K562 (cell line): Measurements from ENCODE around the gene MACROD2. TPM values are rescaled to one million over a fixed set of nuclear protein-coding genes. Genes with fewer than 3 reads are reported as not detected.

Experiments
- ATAC-seq: fragments of 200-7000 bp; cut with Tn5 transposase; 3 replicates; pipeline ENCODE4 v1.9.1; 2020; ENCODE audit warnings: moderate library complexity
- BruUV-seq: library from RNA; stranded (reverse); fragments of 400-500 nt; replicated peaks from 2 replicates; lab custom pipeline; 2021; lab: Mats Ljungman, UMichigan
- CTCF ChIA-PET: fragments of 300-600 bp; formaldehyde crosslinking; extraction: SDS; loops from one replicate; lab custom pipeline; 2021; ENCODE audit warnings: low intra/inter-chr PET ratio; lab: Yijun Ruan, JAX
- POLR2A ChIA-PET: fragments of 300-600, 350-650 bp; sonication (Branson Sonifier 250); formaldehyde crosslinking; extraction: SDS; loops from one replicate; lab custom pipeline; 2021; ENCODE audit warnings: antibody characterized with exemption, inconsistent platforms; lab: Yijun Ruan, JAX
- DNase-seq, 4 experiments: peaks; one replicate each; pipeline versions ENCODE4 v3.0.0 to v3.0.0-alpha.2; 2011 to 2018; ENCODE audit warnings: low spot score in 3 of 4, mixed read lengths in 3 of 4; ENCODE audit errors: extremely low read depth in 1 of 4
- FAIRE-seq: peaks from 2 replicates; lab custom pipeline; 2011; peaks lifted over from hg19 to GRCh38; lab: Jason Lieb, UNC
- H2AFZ ChIP-seq: 2 replicates; pipeline ENCODE4 v1.6.0; 2011; ENCODE audit warnings: low read depth, low read length, control low read depth, inconsistent platforms
- H3K27ac ChIP-seq: fragments of 200-600 bp; 3 replicates; pipeline ENCODE4 v1.8.0; 2011; ENCODE audit warnings: low read depth, mild to moderate bottlenecking, control low read depth, inconsistent platforms, low read length, moderate library complexity, mixed read lengths; ENCODE audit errors: extremely low read depth
- H3K27me3 ChIP-seq, 2 experiments: fragments of 300-600 bp in 1 of 2; 2 replicates in 1 of 2; 3 replicates in 1 of 2; pipeline versions ENCODE4 v1.6.0 to v1.8.0; 2011; ENCODE audit warnings: inconsistent platforms in 2 of 2, low read length in 2 of 2, mild to moderate bottlenecking in 1 of 2, mixed read lengths in 1 of 2, moderate library complexity in 1 of 2; ENCODE audit not compliant: control insufficient read depth in 2 of 2, insufficient read depth in 2 of 2
- H3K36me3 ChIP-seq: fragments of 300-600 bp; 3 replicates; pipeline ENCODE4 v1.8.0; 2011; ENCODE audit warnings: mild to moderate bottlenecking, low read length, inconsistent platforms; ENCODE audit not compliant: control insufficient read depth, insufficient read depth
- H3K4me1 ChIP-seq, 2 experiments: fragments of 200-600 bp in 1 of 2; replicated peaks in 1 of 2; 2 replicates in 1 of 2; 3 replicates in 1 of 2; pipeline versions ENCODE4 v1.5.1 to v1.8.0; 2011; ENCODE audit warnings: inconsistent platforms in 2 of 2, low read length in 2 of 2, mild to moderate bottlenecking in 1 of 2, mixed read lengths in 1 of 2, moderate library complexity in 1 of 2; ENCODE audit not compliant: control insufficient read depth in 2 of 2, insufficient read depth in 2 of 2
- H3K4me2 ChIP-seq: 2 replicates; pipeline ENCODE4 v1.6.1; 2011; ENCODE audit warnings: low read length, control low read depth, inconsistent platforms, mixed read lengths; ENCODE audit not compliant: insufficient read depth
- H3K4me3 ChIP-seq: fragments of 200-600 bp; sonication (generic), shearing (Covaris generic); 2 replicates; pipeline ENCODE4 v1.5.1; 2016; ENCODE audit warnings: control low read depth, inconsistent platforms
- H3K79me2 ChIP-seq: fragments of 200-600 bp; 3 replicates; pipeline ENCODE4 v1.8.0; 2011; ENCODE audit warnings: low read length, inconsistent platforms; ENCODE audit not compliant: control insufficient read depth, insufficient read depth
- H3K9ac ChIP-seq, 2 experiments: 2 replicates each; pipeline versions ENCODE4 v1.6.0 to v1.6.1; 2011; ENCODE audit warnings: low read depth in 2 of 2, low read length in 2 of 2, control low read depth in 1 of 2, inconsistent platforms in 1 of 2, mild to moderate bottlenecking in 1 of 2, mixed read lengths in 1 of 2; ENCODE audit not compliant: insufficient read depth in 1 of 2
- H3K9me1 ChIP-seq: one replicate; pipeline ENCODE4 v1.6.0; 2011; ENCODE audit warnings: inconsistent platforms, mild to moderate bottlenecking, low read length, moderate library complexity; ENCODE audit not compliant: control insufficient read depth, insufficient read depth
- H3K9me3 ChIP-seq: replicated peaks from 2 replicates; pipeline ENCODE4 v1.5.1; 2011; ENCODE audit warnings: low read depth, low read length, inconsistent platforms; ENCODE audit not compliant: control insufficient read depth, insufficient read depth
- H4K20me1 ChIP-seq: replicated peaks from 2 replicates; pipeline ENCODE4 v1.6.1; 2011; ENCODE audit warnings: low read length, inconsistent platforms, mixed read lengths; ENCODE audit not compliant: control insufficient read depth, insufficient read depth
- BHLHE40 ChIP-seq: IDR thresholded peaks from 2 replicates; pipeline ENCODE4 v1.6.1; 2011; ENCODE audit warnings: low read length, improper control_type of control experiment
- BRD9 ChIP-seq: fragments of 450-650 bp; IDR thresholded peaks from 2 replicates; pipeline ENCODE4 v1.6.1; 2018; ENCODE audit warnings: low read depth; ENCODE audit not compliant: partially characterized antibody
- E2F4 ChIP-seq: sonication (generic); formaldehyde crosslinking; IDR thresholded peaks from 2 replicates; pipeline ENCODE4 v1.8.0; 2022; ENCODE audit warnings: mild to moderate bottlenecking, low read depth, missing genetic modification reagents
- ELF2 ChIP-seq: fragments of 250-450 bp; sonication (Bioruptor Pico); IDR thresholded peaks from 2 replicates; pipeline ENCODE4 v1.5.0; 2021; ENCODE audit warnings: mild to moderate bottlenecking
- HBP1 ChIP-seq: fragments of 450-650 bp; formaldehyde crosslinking; IDR thresholded peaks from 2 replicates; pipeline ENCODE4 v1.4.0; 2022; ENCODE audit warnings: missing genetic modification characterization
- MAZ ChIP-seq, 2 experiments: fragments of 450-650 bp in 1 of 2; sonication (generic) in 1 of 2; formaldehyde crosslinking; IDR thresholded peaks in 1 of 2; conservative IDR thresholded peaks in 1 of 2; 2 replicates each; pipeline versions ENCODE4 v1.4.0 to v1.5.0; 2020; ENCODE audit warnings: mild to moderate bottlenecking in 1 of 2, missing genetic modification reagents in 1 of 2
- MYBL2 ChIP-seq, 2 experiments: fragments of 450-650 bp in 1 of 2; sonication (generic) in 1 of 2; formaldehyde crosslinking in 1 of 2; IDR thresholded peaks; 2 replicates each; pipeline versions ENCODE4 v1.6.1 to v1.8.1; 2017 to 2022; ENCODE audit warnings: borderline replicate concordance in 1 of 2, inconsistent platforms in 1 of 2, low read depth in 1 of 2, mild to moderate bottlenecking in 1 of 2, missing genetic modification reagents in 1 of 2, moderate library complexity in 1 of 2
- SAFB ChIP-seq: fragments of 200-400 bp; formaldehyde crosslinking; IDR thresholded peaks from 2 replicates; pipeline ENCODE4 v1.6.1; 2017; ENCODE audit warnings: low read depth, low read length, borderline replicate concordance
- TFAM ChIP-seq: fragments of 250-450 bp; sonication (Bioruptor Pico); conservative IDR thresholded peaks from 2 replicates; pipeline ENCODE4 v1.5.0; 2021; ENCODE audit warnings: mild to moderate bottlenecking, moderate library complexity
- ZNF134 ChIP-seq: fragments of 250-450 bp; sonication (Bioruptor Pico); conservative IDR thresholded peaks from 2 replicates; pipeline ENCODE4 v1.4.0; 2020
- ZNF436 ChIP-seq: fragments of 250-450, 450-650 bp; sonication (Bioruptor Pico); formaldehyde crosslinking; IDR thresholded peaks from 2 replicates; pipeline ENCODE4 v1.7.0; 2020; ENCODE audit warnings: mild to moderate bottlenecking
- ZNF57 ChIP-seq: fragments of 450-650 bp; formaldehyde crosslinking; IDR thresholded peaks from 2 replicates; pipeline ENCODE4 v1.4.0; 2020; ENCODE audit warnings: mild to moderate bottlenecking, moderate library complexity
- WGBS: fragments of 100-300 bp; shearing (Covaris generic); methylation state at CpG from one replicate; pipeline ENCODE4 v1.1.6; 2016; ENCODE audit warnings: low coverage, mixed read lengths; ENCODE audit not compliant: insufficient coverage; ENCODE audit errors: missing lambda C conversion rate; 5-methylcytosine and 5-hydroxymethylcytosine counted together
- in situ Hi-C: fragments of 300-500 bp; cut with MboI; formaldehyde crosslinking; loops from 4 replicates; pipeline ENCODE4 v1.15.0; 2018; ENCODE audit warnings: inconsistent platforms, mixed read lengths
- intact Hi-C: fragments of 100-400 bp; cut with micrococcal nuclease; formaldehyde crosslinking; loops from 2 replicates; pipeline ENCODE4 v1.14.2; 2022
- polyA plus RNA-seq, 8 experiments: library from polyadenylated mRNA; depleted of rRNA in 4 of 8; stranded (reverse) in 5 of 8; unstranded in 3 of 8; fragments of >200 nt; fragmentation: Nextera tagmentation in 2 of 8; fragmentation: Illumina TruSeq in 1 of 8; extraction: Ambion mirVana in 2 of 8; extraction: Trizol in 1 of 8; gene quantifications; 2 replicates each; pipeline versions ENCODE4 v1.2.1 to v1.2.3, GENCODE V29; 2011 to 2014; ENCODE audit warnings: inconsistent platforms in 1 of 8, missing spikeins in 1 of 8
- total RNA-seq, 7 experiments: library from RNA; depleted of rRNA in 6 of 7; stranded (reverse); fragments of >200 nt in 6 of 7; fragmentation: Illumina TruSeq in 2 of 7; extraction: Trizol in 2 of 7; gene quantifications; 2 replicates each; pipeline versions ENCODE4 v1.2.1 to v1.2.3, GENCODE V29; 2011 to 2021; ENCODE audit warnings: low replicate concordance in 1 of 7

Gene MACROD2
- total and polyA plus RNA-seq, 9 of the 15 experiments (the other 6 are each of a cell fraction or from before 2014, with no cell fraction given): not detected

GRCh38 chr20:14384416-14385175 is 389.3 kb downstream of the MACROD2 start (continued):
- TF ChIP-seq E2F4 (CRISPR knock-in tag): no peak
- TF ChIP-seq ZNF436: no peak
- no peak for TF ChIP-seq BRD9
- TF ChIP-seq HBP1: no peak

GRCh38 chr20:14385176-14385740 is 389.9 kb downstream of the MACROD2 start:
- no peaks in the 10 kb centered on the region for H3K27me3 ChIP-seq
- H3K9me1 ChIP-seq: no peaks in the 10 kb centered on the region
- H3K9me3 ChIP-seq: no peaks in the 10 kb centered on the region
- CTCF ChIA-PET: no interaction called here
- no peak for FAIRE-seq
- H3K4me1 ChIP-seq: no peaks in the 10 kb centered on the region
- no peak overlapping the region for H2AFZ ChIP-seq
- intact Hi-C loops (no loop called here), in situ Hi-C loops (no loop called here)
- H3K4me2 ChIP-seq: no peak overlapping the region
- WGBS: 0% methylated on average over 2 of the region's 2 CpGs
- H4K20me1 ChIP-seq: no peaks in the 10 kb centered on the region
- no peak for DNase-seq
- ATAC-seq: no peak
- no peak for TF ChIP-seq ZNF57
- no peak for TF ChIP-seq TFAM (CRISPR knock-in tag)
- TF ChIP-seq MYBL2 (IDR thresholded peaks at IDR 0.05; ENCODE audit: low read depth): no peak
- TF ChIP-seq MYBL2 (CRISPR knock-in tag; IDR thresholded peaks at IDR 0.05; ENCODE audit: borderline replicate concordance): no peak
- no peak for TF ChIP-seq ELF2 (CRISPR knock-in tag)
- no peak for TF ChIP-seq ZNF134 (CRISPR knock-in tag)
- no peak for TF ChIP-seq MAZ (CRISPR knock-in tag; conservative IDR thresholded peaks at IDR 0.05 in 1 of 2, IDR thresholded peaks at IDR 0.05 in 1 of 2)
- TF ChIP-seq BHLHE40: no peak
- no peak for TF ChIP-seq SAFB
- H3K4me3 ChIP-seq: no peak overlapping the region
- no peaks in the 10 kb centered on the region for H3K79me2 ChIP-seq
- BruUV-seq: no TSS peak
- no peaks in the 10 kb centered on the region for H3K36me3 ChIP-seq
- H3K9ac ChIP-seq: no peak overlapping the region
- POLR2A ChIA-PET: no interaction called here
- H3K27ac ChIP-seq: no peak overlapping the region
